Measurements from ENCODE around the gene CRYZ.

DNA sequence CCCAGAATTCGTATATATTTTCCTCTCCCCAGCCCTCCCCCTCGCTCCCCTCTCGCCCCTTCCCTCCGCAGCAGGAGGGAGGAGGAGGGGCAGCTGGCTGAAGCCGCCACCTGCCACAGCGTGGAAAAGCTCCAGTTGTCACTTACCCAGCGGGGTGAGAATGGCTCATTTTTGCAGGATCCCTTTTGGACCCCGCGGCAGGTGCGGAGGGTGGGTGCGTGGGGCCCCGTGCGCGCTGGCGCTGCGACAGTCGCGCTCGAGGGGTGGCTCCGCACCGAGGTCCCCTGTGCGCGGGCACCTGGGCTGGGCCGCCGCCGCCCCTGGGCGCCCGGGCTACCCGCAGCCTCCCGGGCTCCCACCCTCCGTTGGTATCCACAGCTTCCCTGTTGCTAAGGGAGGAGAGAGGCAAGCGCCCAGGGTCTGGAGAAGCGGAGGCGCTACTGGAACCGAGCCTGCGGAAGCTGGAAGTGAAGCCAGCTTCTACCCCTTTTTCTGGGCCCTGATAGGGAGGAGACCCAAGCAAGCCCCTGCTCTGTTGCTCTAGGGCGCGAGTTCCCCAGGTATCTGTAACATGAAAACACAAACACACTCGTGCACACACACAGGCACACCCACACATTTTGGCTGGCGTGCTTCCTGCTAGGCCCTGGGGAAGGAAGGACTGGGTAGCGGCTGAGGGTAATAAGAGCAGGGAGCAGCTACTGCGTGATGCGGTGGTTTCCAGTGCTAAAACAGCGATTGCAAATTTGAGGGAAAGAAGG, 59.3 kb downstream of the CRYZ start, which contains the start of gene ERICH3:
- TF ChIP-seq POLR2A (IDR thresholded peaks at IDR 0.05): no peak
- TF ChIP-seq, protein P1, sequence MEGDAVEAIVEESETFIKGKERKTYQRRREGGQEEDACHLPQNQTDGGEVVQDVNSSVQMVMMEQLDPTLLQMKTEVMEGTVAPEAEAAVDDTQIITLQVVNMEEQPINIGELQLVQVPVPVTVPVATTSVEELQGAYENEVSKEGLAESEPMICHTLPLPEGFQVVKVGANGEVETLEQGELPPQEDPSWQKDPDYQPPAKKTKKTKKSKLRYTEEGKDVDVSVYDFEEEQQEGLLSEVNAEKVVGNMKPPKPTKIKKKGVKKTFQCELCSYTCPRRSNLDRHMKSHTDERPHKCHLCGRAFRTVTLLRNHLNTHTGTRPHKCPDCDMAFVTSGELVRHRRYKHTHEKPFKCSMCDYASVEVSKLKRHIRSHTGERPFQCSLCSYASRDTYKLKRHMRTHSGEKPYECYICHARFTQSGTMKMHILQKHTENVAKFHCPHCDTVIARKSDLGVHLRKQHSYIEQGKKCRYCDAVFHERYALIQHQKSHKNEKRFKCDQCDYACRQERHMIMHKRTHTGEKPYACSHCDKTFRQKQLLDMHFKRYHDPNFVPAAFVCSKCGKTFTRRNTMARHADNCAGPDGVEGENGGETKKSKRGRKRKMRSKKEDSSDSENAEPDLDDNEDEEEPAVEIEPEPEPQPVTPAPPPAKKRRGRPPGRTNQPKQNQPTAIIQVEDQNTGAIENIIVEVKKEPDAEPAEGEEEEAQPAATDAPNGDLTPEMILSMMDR (IDR thresholded peaks at IDR 0.05): no peak

All from lower leg skin (tissue), 3 donors.